ENCODE results near the gene CDKAL1.

- TF ChIP-seq CTCF (IDR thresholded peaks at IDR 0.05): no peak
- TF ChIP-seq POLR2A (IDR thresholded peaks at IDR 0.05): no peak
Measured at GRCh38 chr6:21158149-21158548, 623.9 kb downstream of the CDKAL1 start.
